ENCODE results near the gene DMXL2.
"Not testable (repeated sequence)": the region's sequence is repeated elsewhere in the genome, so short reads cannot be mapped to it uniquely, and the experiment has no call there.

The DMXL2 gene

DNA sequence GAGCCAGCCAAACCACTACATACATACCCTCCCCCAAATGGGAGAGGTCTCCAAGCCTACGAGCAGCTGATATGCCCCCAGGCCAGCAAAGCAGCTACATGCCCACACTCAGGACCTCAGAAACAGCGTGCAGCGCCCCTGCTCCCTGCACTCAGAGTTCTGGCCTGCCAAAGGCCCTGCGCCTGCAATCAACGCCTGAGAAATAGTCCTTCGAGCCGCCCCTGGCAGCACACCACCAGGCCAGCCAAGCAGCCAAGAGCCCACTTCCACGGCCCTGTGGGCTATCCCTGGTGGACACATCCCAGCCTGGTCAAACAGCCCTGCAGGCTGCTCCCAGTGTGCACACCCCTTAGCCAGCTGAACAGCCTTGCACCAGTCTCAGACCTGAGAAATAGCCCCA lies 139.1 kb downstream of the DMXL2 start:
- DNase-seq = no peak

DNA sequence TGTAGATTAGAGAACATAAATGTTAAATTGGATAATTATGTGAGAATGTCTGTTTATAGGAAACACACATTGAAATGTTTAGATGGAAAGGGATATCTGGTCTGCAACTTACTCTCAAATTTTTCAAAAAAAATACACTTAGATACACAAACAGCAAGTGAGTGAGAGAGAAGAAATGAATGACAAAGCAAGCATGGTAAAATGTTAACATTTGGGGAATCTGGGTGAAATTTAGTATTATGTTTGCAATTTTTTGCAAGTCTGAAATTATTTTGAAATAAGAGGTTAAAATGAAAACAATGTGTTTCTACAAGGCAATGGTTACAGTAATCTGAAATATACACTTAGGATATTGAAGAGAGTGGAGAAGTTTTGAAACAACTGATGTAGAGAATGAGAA lies 146.8 kb downstream of the DMXL2 start:
- no peak for DNase-seq

DNA sequence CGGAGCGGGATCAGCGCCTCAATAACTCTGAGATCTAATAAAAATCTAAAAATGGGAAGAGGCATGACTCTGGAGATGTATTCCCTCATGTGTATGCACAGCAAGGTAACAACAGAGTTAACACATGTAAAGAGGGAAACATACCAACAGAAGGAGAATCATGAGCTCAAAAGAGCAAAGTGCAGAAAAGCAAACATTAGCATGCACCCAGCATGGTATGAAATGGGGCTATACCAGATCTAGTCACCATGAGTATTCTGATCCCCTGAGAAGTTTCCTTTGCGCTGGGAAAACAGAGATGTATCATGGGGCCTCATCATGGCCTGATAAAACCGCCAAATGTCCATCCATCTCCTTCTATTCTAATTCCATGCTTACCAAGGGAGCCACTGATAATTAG lies 152.1 kb downstream of the DMXL2 start:
- DNase-seq = no peak

DNA sequence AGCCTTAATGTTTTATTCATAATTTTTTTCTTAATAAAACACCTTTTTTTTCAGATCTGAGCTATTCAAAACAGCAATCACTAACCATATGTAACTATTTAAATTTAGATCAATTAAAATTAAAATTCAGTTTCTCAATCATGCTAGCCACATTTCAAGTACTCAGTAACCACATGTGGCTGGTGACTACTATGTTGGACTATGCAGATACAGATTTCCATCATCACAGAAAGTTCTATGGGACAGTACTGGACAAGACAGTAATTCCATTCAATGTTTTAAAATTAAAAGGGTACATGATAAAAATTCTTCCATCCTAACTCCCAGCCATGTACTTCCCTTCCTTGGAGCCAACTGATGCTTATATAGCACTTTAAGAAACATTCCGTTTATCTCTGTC lies 161.8 kb downstream of the DMXL2 start:
- DNase-seq = no peak

DNA sequence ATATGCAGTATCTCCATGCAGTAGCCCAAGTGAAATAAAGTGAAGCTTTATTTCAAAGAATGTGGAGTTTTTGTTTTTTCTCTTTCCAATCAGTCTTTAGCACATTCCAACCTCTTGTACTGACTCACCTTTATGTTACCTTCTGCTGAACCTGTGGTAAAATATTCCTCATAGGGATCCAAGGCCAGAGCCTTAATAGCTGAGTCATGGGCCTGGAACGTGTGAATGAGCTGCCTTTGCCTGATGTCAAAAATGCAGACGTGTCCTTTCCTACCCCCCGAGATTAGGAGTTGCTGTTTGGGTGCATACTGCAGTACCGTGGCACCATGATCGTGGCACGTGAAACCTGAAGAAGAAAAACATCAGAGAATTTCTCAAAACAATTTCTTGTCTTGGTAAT lies 172.6 kb downstream of the DMXL2 start:
- no peak for DNase-seq

DNA sequence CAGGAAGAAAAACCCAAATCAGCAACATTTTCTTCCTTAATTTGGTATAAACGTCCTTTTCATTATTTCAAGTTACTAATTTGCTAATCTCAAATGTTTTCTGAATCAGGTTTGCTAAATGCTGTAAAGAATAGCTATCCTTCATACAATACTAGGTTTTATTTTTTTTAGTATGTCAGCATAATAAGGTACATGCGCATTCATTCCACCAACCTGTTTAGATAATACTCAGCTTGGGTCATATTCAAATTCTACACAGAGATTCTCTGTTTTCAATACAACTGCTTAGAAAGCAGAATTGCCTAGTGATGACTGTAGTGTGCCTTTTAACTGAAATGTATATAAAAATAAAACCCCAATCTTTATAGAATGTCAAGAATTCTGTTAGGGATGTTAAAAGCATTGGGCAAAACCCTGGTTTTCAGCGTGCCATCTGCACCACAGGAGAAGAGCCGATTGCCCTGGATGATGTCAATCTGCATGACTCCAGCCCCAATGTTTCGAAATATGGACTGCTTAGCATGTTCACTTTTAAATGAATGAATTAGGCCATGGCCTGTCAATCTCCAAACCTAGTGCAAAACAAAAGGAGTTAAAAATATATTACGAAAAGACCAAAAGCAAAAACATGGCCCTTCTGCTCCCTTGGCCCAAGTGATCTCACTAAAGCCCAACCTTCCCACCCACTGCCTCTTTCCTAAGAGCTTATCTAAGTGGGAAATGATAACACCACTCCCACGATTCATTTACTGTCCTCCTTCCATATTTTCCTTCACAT lies 173.8 kb downstream of the DMXL2 start:
- DNase-seq = no peak

DNA sequence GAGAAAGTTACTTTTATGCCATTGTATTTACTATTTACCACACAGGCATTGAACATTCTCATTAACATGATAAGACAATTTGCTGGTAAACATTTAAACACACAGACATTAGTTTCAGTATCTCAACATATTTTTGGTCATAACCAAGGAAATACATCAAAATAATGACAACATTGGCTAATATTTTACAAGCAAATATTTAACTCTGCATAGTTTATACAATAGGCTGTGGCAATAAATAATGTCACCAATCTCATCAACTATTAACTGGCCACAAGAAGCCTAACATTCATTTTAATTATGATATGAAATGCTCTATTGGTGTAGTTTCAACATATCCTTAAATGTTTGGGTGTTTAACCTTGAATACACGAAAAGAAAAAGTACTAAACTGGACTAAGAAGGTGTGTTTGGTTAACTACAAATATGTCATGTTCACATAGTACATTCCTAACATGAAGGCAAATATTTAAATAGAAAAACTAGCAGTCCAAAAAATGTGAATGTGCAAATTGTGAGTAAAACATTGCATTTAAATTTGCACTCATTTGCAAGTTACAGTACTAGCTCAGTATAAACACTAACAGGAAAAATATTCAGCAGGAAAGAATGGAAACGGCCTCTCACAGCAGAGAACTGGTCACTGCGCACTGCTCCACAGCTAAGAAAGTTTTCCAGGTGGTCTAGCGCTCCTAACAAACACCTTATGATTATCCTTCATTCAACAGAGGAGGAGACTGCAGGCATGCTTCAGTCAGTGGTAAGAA lies 174.5 kb downstream of the DMXL2 start:
- no peak for DNase-seq

DNA sequence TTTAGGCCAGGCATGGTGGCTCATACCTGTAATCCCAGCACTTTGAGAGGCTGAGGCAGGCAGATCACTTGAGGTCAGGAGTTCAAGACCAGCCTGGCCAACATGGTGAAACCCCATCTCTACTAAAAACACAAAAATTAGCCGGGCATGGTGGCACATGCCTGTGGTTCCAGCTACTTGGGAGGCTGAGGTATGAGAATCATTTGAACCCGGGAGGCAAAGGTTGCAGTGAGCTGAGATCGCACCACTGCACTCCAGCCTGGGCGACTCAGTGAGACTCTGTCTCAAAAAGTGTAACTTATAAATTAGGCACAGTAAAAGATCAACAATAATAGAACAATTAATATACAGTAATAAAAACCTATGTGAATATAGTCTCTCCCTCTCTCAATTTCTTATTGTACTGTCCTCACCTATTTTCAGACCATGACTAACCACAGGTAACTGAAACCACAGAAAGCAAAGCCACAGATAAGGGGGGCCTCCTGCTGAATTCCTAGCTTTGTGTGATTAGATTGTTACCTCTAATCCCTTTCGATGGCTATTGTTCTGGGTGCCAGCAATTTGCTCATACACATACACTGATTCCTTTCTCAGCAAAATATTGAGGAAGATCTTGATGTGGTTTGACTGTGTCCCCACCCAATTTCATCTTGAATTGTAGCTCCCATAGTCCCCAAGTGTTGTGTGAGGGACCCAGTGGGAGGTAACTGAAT lies 176.4 kb downstream of the DMXL2 start:
- DNase-seq = not testable (repeated sequence)

DNA sequence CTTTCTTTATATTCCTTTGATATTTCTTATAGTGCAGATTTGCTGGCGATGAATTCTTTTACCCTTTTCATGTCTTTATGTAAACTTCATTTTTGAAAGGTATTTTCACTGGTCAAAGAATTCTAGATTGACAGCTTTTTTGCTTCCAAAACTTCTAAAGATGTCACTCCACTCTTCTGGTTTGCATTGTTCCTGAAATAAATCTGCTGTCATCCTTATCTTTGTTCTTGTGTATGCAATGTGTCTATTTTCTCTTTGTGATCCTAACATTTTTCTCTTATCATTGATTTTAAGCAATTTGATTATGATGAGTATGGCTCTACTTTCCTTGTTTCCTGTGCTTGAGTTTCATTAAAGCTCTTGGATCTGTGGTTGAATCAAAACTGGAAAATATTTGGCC lies 177.8 kb downstream of the DMXL2 start:
- DNase-seq = no peak

DNA sequence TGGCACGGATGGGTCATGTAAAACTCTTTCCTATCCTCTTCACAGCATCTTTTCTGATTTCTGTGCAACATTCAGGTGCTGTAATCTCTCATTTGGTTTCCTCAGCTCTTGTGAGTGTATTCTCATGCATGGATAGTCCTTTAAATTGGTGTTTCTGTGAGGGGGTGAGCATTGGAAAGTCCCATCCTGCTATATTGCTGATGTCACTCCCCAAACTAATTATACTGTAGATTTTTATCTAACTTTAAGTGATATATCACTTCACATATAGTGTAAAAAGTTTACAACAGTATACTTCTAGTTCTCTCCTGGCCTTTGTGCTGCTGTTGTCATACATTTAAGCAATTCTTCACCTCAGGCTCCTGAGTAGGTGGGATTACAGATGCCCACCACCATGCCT lies 178.5 kb downstream of the DMXL2 start:
- DNase-seq = no peak

DNA sequence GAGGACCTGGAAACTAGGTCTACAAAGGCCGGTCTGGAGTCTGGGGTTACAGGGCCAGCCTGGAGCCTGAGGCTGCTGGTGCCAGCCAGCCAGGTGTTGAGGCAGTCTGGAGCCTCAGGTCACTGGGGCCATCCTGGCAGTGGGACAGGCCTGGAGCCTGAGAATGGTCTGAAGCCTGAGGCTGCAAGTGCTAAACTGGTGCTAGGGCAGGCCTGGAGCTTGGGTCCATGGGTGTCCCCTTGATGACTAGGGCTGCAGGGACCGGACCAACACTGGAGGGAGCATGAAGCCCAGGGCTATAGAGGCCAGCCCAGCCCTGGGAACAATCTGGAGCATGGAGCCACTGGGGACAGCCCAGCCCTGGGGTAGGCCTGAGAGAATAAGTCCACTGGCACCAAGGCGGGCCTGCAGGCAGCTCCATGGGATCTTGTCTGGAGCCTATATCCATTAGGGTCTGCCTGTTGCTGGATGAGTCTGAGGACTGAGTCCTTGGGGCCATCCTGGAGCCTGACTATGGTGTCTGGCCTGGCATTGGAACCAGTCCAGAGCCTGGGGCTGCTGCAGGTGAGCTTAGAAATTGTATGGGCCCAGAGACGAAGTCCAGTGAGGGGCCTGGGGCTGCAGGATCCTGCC lies 179.2 kb downstream of the DMXL2 start:
- no peak for DNase-seq

DNA sequence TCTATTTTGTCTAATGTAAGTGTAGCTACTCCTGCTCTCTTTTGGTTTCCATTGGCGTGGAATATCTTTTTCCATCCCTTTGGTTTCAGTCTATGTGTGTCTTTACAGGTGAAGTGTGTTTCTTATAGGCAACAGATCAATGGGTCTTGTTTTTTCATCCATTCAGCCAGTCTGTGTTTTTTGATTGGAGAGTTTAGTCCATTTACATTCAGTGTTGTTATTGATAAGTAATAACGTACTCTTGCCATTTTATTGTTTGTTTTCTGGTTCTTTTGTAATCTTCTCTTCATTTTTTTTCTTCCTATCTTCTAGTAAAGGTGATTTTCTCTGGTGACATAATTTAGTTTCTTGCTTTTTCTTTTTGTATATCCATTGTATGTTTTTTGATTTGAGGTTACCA lies 184.0 kb downstream of the DMXL2 start:
- DNase-seq = no peak

DNA sequence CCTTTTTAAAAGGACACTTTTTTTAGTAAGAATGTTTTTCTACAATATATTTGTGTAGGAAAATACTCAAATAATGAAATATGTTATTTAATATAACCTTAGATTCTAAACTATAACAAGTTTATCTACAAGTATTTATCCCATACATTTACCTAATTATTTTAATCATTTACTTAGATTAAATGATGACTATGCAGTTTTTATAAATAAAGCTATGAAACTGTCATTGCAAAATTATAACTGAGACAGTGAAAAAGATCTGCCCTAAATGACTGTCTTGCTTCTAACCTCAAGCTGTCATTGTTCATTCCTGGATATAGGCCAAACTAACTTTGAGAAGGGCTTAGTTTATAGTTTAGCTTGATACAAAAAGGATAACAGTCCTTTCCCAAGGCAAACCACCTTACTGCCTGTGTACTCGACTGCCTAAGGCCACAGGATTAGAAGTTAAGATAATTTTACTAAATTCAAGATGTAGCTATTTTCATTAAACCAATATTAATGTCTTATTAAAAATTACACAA lies 197.0 kb downstream of the DMXL2 start:
- no peak for DNase-seq

DNA sequence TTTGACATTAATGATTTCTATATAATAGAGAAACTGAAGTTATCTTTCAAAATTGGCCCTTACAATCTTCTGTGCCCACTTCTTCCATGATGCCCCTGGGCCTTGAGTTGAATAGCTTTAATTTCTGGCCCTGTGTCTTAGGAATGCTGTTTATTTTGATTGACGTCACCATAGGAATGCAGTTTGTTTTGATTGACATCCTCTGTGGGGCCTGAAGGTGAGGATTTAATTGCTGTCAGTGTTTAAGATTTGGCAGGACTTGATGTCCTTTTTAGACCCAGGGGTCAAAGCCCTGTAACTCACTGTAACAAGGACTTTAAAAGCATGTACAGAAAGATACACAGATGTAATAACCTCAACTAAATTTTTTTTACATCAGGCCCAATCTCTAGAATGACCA lies 197.8 kb downstream of the DMXL2 start:
- DNase-seq = no peak

DNA sequence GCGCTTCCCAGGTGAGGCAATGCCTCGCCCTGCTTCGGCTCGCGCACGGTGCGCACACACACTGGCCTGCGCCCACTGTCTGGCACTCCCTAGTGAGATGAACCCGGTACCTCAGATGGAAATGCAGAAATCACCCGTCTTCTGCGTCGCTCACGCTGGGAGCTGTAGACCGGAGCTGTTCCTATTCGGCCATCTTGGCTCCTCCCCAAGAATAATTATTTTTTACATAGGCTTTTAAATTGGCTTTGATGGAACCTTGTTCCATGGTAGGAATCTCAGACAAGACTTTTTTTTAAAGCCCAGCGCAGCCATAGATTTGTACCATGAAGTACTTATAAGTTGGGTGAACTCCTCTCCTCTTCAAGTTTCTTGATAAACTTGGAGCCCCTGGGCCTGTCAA lies 199.5 kb downstream of the DMXL2 start:
- not testable (repeated sequence) for DNase-seq

DNA sequence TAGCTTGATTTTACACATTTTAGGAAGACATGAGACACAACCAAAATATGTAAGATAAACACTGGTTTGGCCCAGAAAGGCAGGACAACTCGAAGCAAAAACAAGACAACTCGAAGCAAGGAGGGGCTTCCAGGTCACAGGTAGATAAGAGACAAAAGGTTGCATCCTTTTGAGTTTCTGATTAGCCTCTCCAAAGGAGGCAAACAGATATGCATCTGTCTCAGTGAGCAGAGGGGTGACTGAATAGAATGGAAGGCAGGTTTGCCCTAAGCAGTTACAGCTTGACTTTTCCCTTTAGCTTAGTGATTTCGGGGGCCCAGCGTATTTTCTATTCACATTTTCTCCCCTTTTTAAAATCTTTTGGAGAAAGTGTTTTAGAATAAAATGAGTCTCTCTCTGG lies 206.4 kb downstream of the DMXL2 start:
- no peak for DNase-seq

DNA sequence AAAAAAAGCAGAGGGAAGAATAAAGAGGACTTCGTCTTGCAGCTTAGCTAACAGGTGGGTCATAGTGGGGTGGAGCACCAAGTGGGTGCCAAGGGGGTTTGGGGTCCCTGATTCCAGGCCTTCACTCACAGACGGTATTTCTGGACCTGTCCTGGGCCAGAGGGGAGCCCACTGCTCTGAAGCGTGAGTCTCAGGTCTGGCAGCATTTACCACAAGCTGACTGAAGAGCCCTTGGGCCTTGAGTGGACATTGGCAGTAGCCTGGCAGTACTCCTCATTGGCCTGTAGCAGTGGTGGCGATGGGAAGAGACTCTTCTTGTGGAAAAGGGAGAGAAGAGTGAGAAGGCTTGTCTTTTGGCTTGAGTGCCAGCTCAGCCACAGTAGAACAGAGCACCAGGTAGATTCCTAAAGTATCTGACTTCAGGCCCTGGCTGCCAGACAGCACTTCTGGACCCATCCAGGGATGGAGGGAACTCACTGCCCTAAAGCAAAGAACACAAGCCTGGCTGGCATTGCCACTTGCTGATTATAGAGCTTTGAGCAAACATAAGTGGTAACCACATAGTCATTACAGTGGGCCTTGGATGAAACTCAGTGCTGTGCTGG lies 208.2 kb downstream of the DMXL2 start:
- DNase-seq = no peak

DNA sequence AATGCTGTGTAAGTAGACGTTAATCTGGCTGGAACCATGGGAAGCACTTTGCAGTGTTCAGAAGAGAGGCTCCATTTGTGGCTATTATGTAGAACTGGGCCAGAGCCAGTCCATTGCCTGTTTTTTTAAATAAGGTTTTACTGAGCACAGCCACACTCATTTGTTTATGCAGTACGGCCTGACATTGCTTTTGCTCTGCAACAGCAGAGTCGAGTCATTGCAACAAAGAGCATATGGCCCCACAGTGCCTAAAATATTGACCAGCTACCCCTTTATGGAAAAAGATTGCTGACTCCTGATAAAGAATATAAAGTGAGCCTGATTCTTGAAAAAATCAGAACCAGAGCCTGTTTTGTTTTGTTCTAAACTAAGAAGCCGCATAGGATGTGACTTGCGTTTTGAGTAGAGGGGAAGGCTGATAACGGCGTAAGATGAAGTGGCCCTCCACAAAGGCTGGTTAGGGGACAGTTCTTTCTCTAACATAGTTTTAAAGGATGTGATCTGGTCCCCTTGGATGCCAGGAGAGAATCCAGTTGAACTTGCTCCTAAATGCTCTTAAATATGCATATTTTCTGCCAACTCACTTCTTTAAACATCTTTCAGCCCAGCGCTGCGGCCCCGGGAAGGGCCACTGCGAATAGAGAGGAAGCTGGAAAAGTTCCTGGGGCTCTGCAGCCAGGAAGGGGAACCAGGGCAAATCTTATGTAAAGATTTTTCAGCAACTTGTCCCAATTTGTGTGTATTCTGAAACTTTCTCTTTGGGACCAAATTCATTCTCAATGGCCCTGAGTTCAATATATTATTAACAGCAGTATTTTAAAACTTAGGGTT lies 216.7 kb downstream of the DMXL2 start:
- DNase-seq = no peak

DNA sequence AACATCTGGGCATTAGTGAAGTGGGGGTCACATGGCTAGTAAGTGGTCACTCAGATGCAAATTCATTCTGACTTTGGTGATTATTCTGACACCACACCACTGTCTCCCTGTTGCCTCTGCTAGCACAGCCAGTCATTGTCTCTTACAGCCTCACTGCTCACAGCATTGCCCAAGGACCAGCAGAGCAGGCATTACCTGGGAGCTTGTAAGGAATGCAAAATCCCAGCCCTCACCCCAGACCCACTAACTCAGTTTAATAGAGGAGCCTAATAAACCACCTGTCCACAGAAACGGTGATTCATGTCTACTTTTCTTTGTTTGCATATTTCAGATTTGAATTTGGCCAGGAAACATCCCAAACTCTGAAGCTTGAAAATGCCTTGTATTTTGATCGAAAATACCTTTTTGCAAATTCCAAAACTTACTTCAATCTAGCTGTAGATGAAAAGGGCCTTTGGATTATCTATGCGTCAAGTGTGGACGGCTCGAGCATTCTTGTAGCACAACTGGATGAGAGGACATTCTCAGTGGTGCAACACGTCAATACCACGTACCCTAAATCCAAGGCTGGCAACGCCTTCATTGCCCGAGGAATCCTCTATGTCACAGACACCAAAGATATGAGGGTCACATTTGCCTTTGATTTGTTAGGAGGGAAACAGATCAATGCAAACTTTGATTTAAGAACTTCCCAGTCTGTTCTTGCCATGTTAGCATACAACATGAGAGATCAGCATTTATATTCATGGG lies 218.4 kb downstream of the DMXL2 start:
- no peak for DNase-seq

DNA sequence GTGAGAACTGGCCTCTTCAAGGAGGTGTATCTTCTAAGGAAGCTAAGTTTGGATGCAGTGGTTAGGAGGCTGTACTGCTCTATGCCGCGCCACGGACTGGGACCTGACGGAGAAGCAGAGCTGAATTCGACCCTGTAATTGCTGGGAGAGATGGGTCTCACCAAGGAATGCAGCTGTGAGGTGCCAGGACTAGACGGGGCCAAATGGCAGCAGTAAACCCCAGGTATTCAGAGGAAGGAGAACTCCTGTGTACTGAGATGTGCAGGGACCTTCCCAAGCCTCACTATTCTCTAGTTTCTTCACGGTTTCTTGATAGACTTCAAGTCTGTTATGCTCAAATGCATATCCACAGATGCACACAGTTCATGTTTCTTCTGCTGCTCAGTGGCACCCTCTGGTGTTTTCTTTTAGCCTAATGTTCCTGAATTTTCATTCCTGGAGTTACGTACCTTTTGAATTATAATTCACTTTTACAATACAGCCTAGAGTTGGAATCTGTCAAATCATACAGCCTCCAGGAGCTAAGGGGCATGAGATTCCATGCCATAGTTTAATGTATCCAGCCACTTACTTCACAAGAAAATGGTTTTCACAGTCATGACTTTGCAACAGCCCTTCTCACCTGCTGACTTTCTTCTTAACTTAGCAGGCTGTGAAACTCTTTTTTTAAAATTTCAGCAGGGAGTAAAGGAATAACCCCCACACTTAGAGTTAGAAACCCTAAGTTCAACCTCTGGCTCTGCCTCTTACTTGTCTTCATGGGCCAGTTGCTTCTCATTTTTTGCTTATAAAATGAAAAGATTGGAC lies 219.3 kb downstream of the DMXL2 start:
- no peak for DNase-seq
